Activated CD4-positive, CD25-positive, alpha-beta regulatory T cell treated with anti-CD3 and anti-CD28 coated beads, Interleukin-2, amount 50 U/mL, for 72 hours (primary cell): Measurements from ENCODE around the gene MFN2.

Source experiments
- DNase-seq: peaks from one replicate; pipeline ENCODE4 v3.0.0; 2021

Gene MFN2

DNA sequence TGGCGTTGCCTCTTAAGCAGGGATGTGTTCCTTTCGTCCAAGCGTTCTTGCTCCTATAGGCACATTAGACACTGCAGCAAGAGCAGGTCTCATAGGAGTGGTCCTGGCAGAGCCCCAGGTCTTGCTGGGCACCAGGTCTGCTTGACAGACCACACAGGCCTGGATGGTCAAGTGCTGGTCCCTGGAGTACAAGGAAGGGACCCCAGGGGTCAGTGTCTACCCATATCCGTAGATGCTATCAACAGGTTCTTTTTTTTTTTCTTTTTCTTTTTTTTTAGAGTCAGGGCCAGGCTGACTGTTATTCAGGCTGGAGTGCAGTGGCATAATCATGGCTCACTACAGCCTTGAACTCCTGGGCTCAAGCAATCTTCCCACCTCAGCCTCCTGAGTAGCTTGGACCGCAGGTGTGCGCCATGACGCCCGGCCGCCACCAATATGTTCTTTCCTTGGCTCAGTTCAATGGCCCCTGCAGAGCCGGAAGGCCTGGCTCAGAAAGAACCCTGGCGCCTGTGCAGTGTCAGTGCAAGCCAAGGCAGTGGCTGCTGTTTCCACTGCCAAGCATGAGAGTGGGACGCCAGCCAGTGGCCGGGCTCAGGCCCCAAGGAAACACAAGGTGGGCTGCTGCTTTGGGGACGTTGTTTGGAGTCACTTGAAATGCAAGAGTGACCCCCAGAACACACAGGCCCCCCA, 72.9 kb downstream of the MFN2 start:
- DNase-seq, result no peak

DNA sequence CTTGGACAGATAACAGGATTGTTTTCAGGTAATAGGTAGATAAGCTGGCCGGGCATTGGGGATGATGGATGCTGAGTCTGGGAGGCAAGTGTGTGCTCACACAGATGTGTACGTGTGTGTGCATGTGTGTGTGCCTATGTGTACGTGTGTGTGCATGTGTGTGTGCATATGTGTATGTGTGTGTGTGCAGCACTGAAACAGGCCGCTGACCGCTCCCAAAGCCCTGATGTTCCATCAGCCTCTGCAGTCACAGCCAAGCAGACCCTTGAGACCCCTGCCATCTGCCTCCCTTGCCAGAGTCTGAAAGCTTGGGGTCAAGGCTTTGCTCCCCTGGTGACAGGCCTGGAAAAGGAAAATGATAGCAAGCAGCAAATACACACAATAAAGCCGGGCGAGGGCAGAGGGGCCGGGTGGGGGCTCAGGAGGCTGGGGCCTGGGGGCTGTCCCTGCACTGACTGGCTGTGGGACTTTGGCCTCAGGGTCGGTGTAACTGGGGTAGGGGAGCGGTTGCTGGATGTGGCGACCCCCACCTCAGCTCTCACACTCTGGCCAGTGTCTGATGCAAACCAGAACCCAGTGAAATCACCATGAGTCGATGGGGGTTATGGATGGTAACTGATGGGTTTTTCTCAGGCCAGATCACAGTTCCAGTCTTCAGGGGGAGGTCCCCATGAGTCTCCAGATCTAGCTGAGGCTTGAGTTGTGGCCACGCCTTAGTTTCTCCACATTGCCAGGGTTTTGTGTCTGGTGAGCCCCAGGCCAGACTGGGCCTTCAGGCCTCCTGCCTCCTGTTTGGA, 73.7 kb downstream of the MFN2 start:
- DNase-seq, result no peak

DNA sequence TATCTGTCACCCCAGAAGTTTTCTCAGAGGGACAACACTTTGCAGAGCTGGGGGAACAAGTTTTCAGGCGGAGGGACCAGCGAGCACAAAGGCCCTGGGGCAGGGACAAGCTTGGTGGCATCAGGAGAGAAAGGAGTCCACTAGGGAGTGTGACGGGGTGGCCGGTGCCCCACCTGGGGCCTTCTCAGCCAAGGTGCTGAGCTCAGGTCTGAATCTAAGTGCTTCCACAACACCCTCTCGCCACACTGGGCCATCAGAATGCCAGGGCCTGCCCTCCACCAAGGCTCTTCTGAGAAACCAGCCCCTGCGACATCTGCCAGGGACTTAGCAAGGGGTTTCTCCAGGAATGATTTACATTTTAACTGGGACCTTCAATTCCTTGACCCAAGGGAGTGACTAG, 75.0 kb downstream of the MFN2 start:
- DNase-seq, result no peak

DNA sequence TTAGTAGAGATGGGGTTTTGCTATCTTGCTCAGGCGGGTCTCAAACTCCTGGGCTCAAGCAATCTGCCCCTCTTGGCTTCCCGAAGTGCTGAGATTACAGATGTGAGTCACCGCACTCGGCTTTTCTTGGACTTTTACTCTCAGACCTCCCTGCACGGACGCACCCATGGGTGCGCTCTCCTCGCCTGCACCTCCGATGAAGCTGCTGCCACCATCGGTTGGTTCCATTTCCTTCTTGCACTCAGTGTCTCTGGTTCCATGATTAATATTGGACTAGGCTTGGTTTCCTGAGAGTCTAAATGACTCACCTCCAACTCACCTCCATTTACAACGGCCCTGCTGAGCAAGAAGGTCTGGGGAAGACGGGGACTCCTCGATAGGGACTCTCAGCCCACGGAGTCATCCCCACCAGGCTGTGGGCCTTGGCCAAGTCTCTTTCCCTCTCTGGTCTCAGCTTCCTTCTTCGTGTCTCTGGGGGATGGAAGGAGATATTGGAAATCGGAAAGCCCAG, 76.1 kb downstream of the MFN2 start:
- no peak for DNase-seq

DNA sequence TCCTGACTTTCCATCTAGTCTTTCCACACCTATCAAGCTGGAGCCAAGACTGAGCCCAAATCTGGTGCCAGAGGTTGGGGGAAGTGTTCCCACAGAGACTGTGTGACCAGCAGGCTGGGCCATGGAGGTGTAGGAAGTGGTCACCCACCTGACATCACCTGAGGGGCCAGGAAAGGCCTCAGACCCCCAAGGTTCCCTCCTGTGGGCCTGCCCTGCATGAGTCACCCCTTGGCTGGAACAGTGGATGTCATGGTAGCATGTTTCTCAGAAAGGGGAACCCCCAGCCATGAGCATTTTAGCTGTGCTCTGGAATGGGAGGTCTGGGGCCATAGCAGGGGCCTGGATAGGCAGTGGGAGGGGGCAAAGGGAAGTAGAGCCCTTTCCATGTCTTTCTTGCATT, 77.1 kb downstream of the MFN2 start:
- DNase-seq, result no peak

DNA sequence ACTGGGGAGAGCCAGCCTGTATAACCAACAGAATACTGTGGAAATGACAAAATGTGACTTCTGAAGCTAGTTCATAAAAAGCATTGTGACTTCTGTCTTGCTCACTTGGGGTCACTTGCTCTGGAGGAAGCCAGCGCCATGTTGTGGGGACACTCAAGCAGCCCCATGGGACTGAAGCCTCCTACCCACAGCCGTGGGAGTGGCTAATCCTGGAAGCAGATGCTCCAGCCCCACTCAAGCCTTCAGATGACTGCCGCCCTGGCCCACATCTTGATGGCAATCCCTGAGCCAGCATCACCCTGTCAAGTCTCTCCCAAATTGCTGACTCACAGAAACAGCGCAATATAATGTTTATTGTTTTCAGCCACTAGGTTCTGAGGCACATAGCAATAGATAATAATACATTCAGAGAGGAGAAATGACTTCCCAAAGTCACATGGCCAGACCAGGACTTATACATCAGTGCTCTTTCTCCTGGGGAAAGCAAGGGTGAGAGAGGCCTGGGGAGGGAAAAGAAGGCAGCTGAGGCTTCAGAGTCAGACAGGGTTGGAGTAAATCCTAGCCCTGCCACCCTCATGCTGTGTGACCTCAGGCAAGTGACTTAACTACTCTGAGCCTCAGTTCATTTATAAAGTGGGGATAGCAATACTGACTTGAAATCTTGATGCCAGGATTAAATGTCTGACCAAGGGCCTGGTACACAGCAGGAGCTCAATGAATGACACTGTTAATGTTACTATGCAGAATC, 77.9 kb downstream of the MFN2 start:
- DNase-seq, result no peak

DNA sequence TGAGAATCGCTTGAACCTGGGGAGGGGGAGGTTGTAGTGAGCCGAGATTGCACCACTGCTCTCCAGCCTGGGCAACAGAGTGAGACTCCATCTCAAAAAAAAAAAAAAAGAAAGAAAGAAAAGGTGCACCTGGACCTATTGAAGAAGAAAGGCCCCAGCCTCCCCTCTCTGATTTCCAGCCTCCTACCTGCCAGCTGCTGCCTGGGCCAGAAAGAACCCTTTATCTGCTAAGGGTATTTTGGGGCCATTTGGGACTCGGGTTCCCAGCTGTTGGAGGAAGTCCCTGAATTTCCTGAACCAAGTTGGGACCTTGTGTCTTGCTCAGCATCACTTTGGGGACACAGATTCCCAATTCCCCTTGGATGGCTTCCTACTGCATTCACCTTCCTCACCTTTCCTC, 79.0 kb downstream of the MFN2 start:
- no peak for DNase-seq

DNA sequence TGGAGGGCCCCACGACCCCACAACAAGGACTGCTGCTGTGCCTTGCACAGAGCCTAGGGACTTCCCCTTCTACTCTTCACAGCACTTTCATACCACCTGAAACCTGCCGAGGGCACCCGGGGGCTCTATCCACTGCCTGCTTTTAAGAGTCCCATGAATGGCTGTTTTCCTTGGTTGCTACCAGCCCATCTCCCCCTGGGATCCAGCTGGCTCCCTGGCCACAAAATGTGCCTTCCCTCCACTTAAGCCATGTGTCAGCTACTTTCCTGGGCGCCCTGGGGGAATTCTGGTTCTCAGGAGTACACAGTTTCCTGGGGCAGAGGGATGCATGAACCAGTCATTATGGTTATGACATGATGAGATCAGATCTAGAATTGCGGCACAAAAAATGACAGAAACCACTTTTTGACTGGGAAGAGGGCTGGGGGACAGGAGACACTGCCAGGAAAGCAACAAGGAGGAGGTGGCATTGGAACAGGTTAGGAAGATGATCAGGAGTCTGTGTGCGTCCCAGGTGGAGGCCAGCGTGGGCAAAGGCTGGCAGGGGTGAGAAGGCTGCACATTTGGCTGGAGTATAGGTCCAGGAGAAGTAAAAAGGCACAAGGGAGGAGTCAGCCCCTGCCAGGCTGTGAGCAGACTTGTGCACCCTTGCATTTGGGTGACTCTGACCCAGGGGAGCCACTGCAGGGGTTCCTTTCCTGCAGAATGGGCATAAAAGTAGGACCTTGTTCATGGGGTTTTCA, 79.6 kb downstream of the MFN2 start:
- DNase-seq, result no peak

DNA sequence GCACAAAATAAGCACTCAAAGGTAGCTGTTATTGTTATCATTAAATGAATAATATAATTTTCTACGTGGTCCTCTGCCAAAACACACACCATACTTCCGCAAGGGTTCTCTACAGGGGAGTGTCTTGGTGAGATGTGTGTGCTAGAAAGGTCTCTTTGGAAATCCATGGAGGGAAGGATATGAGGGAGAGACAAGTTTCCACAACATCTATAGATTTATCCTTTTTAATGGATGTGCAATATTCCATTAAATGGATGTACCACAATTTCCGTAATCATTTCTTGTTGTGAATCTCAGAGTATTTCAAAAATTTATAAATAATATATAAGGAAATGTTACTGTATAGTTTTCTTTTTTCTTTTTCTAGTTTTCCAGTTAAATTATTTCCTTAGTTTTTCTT, 80.3 kb downstream of the MFN2 start:
- no peak for DNase-seq
